Lower leg skin (tissue), 4 donors: Measurements from ENCODE around the gene TMEM151B. TPM values are rescaled to one million over a fixed set of nuclear protein-coding genes. Genes with fewer than 3 reads are reported as not detected.

Source experiments
- DNase-seq, 2 donors: peaks; one replicate each; pipeline ENCODE4 v3.0.0-alpha.2; 2019; ENCODE audit warnings: low spot score in 2 of 2
- H3K4me3 ChIP-seq: fragments of 200-600 bp; sonication (generic); 2 replicates; pipeline ENCODE4 v1.5.1; 2017; ENCODE audit warnings: mild to moderate bottlenecking, low read depth; ENCODE audit not compliant: poor library complexity, severe bottlenecking
- CTCF ChIP-seq, 3 donors: fragments of 450-650 bp; IDR thresholded peaks; one replicate each; pipeline ENCODE4 v1.5.1; 2016; ENCODE audit warnings: antibody characterized with exemption in 3 of 3, mild to moderate bottlenecking in 3 of 3, moderate library complexity in 2 of 3
- POLR2A ChIP-seq, 2 donors: fragments of 450-650 bp; IDR thresholded peaks; one replicate each; pipeline ENCODE4 v1.6.1; 2016 to 2017; ENCODE audit warnings: antibody characterized with exemption in 2 of 2, mild to moderate bottlenecking in 1 of 2, moderate library complexity in 1 of 2
- WGBS, 2 donors: methylation state at CpG; one replicate each; pipeline ENCODE4 v1.1.5; 2018; 5-methylcytosine and 5-hydroxymethylcytosine counted together
- intact Hi-C: fragments of 100-400 bp; cut with DNase I; formaldehyde crosslinking; loops from one replicate; pipeline ENCODE4 v1.15.0; 2023; ENCODE audit warnings: low total_unique reads
- total RNA-seq, 4 donors: library from RNA; depleted of rRNA; stranded (reverse); fragments of >200 nt; gene quantifications; one replicate each; pipeline ENCODE4 v1.1.0, GENCODE V29; 2016

TMEM151B gene
- total RNA-seq, 4 donors from 2014 or later: 0.10 to 0.42 TPM; not detected in 2

GRCh38 chr6:44277763-44278162 lies 7.5 kb downstream of the TMEM151B start:
- TF ChIP-seq CTCF (IDR thresholded peaks at IDR 0.05): no peak
- TF ChIP-seq POLR2A (IDR thresholded peaks at IDR 0.05): no peak
- no peak for DNase-seq
- intact Hi-C loops: no loop called here
- WGBS, 2 donors: 86 to 87% methylated on average over 7 of the region's 7 CpGs
- no peak overlapping the region for H3K4me3 ChIP-seq

- intact Hi-C loops: no loop called here
- no peak for DNase-seq
- TF ChIP-seq CTCF (IDR thresholded peaks at IDR 0.05) (no peak), POLR2A (IDR thresholded peaks at IDR 0.05) (no peak)
- WGBS, 2 donors: 80 to 83% methylated on average over 3 of the region's 3 CpGs
- no peak overlapping the region for H3K4me3 ChIP-seq
Measured at GRCh38 chr6:44278315-44278714, 8.1 kb downstream of the TMEM151B start.

- WGBS, 2 donors: 58 to 71% methylated on average over 8 to 9 of the region's 9 CpGs
- intact Hi-C loops: no loop called here
- no peak for DNase-seq
- H3K4me3 ChIP-seq: no peak overlapping the region
- TF ChIP-seq POLR2A (IDR thresholded peaks at IDR 0.05) (no peak), CTCF (IDR thresholded peaks at IDR 0.05) (no peak)
Measured at GRCh38 chr6:44278774-44279697, 8.8 kb downstream of the TMEM151B start.

GRCh38 chr6:44284121-44284520 lies 13.9 kb downstream of the TMEM151B start:
- WGBS, 2 donors: 48 to 61% methylated on average over 2 of the region's 2 CpGs
- H3K4me3 ChIP-seq: no peak overlapping the region
- TF ChIP-seq POLR2A (IDR thresholded peaks at IDR 0.05): no peak
- no peak for TF ChIP-seq CTCF (IDR thresholded peaks at IDR 0.05)
- intact Hi-C loops: no loop called here
- no peak for DNase-seq

- 62 to 81% methylated on average over 4 of the region's 4 CpGs for WGBS, 2 donors
- intact Hi-C loops: no loop called here
- no peak for DNase-seq
- no peak overlapping the region for H3K4me3 ChIP-seq
- TF ChIP-seq POLR2A (IDR thresholded peaks at IDR 0.05): no peak
- no peak for TF ChIP-seq CTCF (IDR thresholded peaks at IDR 0.05)
Measured at GRCh38 chr6:44284867-44285266, 14.6 kb downstream of the TMEM151B start.
